OCI-LY1 (cell line): ENCODE measurements around the gene MUC6.

Experiments
- EZH2 ChIP-seq: fragments of 200-600 bp; sonication (generic), shearing (Covaris generic); IDR thresholded peaks from 2 replicates; pipeline ENCODE4 v1.8.0; 2017; ENCODE audit warnings: borderline replicate concordance, mixed run types, mild to moderate bottlenecking, antibody characterized with exemption, low read length, moderate library complexity, mixed read lengths
- TF ChIP-seq, protein P1 (sequence below): fragments of 200-600 bp; sonication (generic), shearing (Covaris generic); IDR thresholded peaks from 2 replicates; pipeline ENCODE4 v1.5.1; 2017; ENCODE audit warnings: mild to moderate bottlenecking, antibody characterized with exemption, low read length, moderate library complexity, mixed read lengths

DNA sequence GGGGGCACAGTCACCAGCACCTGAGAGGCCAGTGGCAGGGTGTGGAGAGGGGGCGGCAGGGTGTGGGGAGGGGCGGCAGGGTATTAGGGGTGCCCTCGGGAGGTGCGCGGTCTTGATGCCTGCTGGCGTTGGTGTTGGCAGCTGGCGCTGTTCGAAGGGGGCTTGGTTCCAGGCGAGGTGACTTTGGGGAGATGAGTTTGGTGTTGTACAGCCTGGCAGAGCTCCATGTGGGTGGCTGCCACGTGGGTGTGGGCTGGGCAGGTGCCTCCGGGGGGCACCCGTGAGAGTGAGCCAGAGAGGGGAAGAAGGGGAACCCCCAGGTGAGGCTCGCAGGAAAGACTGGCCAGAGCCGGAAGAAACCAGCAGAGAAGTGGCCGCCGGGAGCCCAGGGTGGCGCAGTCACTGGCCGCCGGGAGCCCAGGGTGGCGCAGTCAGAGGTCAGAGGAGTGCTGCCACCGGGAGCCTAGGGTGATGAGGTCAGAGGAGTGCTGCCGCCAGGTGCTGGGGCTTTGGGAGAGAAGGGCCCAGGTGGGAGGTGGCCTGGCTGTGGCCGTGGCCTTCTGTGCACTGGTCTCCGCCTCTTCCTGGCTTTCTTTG, 44.7 kb downstream of the MUC6 start:
- TF ChIP-seq, protein P1, sequence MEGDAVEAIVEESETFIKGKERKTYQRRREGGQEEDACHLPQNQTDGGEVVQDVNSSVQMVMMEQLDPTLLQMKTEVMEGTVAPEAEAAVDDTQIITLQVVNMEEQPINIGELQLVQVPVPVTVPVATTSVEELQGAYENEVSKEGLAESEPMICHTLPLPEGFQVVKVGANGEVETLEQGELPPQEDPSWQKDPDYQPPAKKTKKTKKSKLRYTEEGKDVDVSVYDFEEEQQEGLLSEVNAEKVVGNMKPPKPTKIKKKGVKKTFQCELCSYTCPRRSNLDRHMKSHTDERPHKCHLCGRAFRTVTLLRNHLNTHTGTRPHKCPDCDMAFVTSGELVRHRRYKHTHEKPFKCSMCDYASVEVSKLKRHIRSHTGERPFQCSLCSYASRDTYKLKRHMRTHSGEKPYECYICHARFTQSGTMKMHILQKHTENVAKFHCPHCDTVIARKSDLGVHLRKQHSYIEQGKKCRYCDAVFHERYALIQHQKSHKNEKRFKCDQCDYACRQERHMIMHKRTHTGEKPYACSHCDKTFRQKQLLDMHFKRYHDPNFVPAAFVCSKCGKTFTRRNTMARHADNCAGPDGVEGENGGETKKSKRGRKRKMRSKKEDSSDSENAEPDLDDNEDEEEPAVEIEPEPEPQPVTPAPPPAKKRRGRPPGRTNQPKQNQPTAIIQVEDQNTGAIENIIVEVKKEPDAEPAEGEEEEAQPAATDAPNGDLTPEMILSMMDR, result no peak
- TF ChIP-seq EZH2, result no peak
